ENCODE measurements around the gene RAD54L2. TPM values are rescaled to one million over a fixed set of nuclear protein-coding genes. Genes with fewer than 3 reads are reported as not detected.
A peak's percentile ranks its signal among the peaks of the same experiment; 100 is the strongest.
"Not testable (repeated sequence)": the region's sequence is repeated elsewhere in the genome, so short reads cannot be mapped to it uniquely, and the experiment has no call there.

RAD54L2 gene
- polyA plus RNA-seq, 2 of the 4 experiments (the other 2 are of a cell fraction): 4.8 to 6.4 TPM

DNA sequence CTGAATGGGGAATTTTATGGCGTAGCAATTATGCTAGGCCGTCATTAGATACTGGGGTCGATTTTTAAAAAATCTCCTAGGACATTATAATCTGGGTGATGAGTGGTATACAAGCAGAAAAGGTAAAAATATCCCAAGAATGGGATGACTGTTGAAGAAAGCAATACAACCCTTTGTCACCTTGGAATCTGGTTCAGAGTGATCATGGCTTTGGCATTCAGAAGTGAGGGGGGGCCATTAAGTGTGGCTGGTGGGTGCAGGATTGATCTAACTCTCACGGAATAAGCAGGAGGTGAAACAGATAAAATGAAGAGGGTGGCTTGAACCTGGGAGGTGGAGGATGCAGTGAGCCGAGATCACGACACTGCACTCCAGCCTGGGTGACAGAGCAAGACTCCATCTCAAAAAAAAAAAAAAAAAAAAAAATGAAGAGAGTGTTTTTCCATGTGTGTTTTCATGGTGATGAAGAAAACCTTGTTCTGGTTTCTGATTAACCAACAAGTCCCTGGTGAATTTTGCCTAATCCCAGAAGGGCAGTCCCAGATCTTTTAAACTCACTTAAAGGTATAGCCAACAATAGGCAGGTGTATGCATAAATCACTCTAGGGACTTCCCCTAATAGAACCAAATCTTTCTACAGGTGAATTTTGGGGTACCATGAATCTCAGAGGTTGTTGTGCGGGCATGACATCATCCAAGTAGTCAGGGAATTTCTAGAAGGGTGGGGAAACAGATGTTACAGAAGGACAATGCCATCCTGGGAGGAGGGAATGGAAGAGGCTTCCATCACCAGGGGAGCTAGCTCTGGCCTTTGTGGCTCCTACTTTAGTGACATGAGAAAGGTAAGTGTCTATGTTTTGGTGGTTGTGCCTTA lies 3.1 kb upstream of the RAD54L2 start:
- no peak for FAIRE-seq
- Histone ChIP-seq H3K9me3 (no peaks in the 10 kb centered on the region), H3K4me2 (no peak overlapping the region), H3K27ac (no peak overlapping the region), H3K4me1 (peaks cover 8% of the 10 kb centered on the region; the same call in 1 of the 3 replicates), H3K4me3 (no peak overlapping the region)
- CTCF ChIA-PET: interaction anchor here (1.2 kb wide), 2 partner anchors 33 to 136 kb away, joined by 3 to 4 read pairs; no protein-coding TSS in a partner anchor
- WGBS (ENCODE audit: missing lambda C conversion rate): 45% methylated on average over 6 of the region's 7 CpGs
- POLR2A ChIA-PET: no interaction called here
- DNase-seq (ENCODE audit: low read depth in 1 of 2, low spot score in 1 of 2): no peak
- no peak for ATAC-seq
- TF ChIP-seq SMC3 (IDR thresholded peaks at IDR 0.05) (no peak), EHMT2 (IDR thresholded peaks at IDR 0.05; ENCODE audit: low read depth) (no peak), ZC3H11A (IDR thresholded peaks at IDR 0.05) (no peak), FOXS1 (CRISPR knock-in tag; IDR thresholded peaks at IDR 0.05) (no peak), ZNF302 (CRISPR knock-in tag; IDR thresholded peaks at IDR 0.05) (no peak), RARB (CRISPR knock-in tag; IDR thresholded peaks at IDR 0.05) (no peak), TFCP2L1 (CRISPR knock-in tag; IDR thresholded peaks at IDR 0.05) (no peak), CBX8 (IDR thresholded peaks at IDR 0.05) (no peak), CHD4 (IDR thresholded peaks at IDR 0.05; ENCODE audit: borderline replicate concordance) (no peak), HOXB5 (CRISPR knock-in tag; IDR thresholded peaks at IDR 0.05) (no peak), GATA3 (IDR thresholded peaks at IDR 0.05; ENCODE audit: borderline replicate concordance) (no peak), KDM5A (IDR thresholded peaks at IDR 0.05) (no peak)
- TF ChIP-seq, protein P1, sequence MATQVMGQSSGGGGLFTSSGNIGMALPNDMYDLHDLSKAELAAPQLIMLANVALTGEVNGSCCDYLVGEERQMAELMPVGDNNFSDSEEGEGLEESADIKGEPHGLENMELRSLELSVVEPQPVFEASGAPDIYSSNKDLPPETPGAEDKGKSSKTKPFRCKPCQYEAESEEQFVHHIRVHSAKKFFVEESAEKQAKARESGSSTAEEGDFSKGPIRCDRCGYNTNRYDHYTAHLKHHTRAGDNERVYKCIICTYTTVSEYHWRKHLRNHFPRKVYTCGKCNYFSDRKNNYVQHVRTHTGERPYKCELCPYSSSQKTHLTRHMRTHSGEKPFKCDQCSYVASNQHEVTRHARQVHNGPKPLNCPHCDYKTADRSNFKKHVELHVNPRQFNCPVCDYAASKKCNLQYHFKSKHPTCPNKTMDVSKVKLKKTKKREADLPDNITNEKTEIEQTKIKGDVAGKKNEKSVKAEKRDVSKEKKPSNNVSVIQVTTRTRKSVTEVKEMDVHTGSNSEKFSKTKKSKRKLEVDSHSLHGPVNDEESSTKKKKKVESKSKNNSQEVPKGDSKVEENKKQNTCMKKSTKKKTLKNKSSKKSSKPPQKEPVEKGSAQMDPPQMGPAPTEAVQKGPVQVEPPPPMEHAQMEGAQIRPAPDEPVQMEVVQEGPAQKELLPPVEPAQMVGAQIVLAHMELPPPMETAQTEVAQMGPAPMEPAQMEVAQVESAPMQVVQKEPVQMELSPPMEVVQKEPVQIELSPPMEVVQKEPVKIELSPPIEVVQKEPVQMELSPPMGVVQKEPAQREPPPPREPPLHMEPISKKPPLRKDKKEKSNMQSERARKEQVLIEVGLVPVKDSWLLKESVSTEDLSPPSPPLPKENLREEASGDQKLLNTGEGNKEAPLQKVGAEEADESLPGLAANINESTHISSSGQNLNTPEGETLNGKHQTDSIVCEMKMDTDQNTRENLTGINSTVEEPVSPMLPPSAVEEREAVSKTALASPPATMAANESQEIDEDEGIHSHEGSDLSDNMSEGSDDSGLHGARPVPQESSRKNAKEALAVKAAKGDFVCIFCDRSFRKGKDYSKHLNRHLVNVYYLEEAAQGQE (IDR thresholded peaks at IDR 0.05): no peak
- TF ChIP-seq, protein P2, sequence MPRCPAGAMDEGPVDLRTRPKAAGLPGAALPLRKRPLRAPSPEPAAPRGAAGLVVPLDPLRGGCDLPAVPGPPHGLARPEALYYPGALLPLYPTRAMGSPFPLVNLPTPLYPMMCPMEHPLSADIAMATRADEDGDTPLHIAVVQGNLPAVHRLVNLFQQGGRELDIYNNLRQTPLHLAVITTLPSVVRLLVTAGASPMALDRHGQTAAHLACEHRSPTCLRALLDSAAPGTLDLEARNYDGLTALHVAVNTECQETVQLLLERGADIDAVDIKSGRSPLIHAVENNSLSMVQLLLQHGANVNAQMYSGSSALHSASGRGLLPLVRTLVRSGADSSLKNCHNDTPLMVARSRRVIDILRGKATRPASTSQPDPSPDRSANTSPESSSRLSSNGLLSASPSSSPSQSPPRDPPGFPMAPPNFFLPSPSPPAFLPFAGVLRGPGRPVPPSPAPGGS (IDR thresholded peaks at IDR 0.05): no peak
- TF ChIP-seq, protein P3, sequence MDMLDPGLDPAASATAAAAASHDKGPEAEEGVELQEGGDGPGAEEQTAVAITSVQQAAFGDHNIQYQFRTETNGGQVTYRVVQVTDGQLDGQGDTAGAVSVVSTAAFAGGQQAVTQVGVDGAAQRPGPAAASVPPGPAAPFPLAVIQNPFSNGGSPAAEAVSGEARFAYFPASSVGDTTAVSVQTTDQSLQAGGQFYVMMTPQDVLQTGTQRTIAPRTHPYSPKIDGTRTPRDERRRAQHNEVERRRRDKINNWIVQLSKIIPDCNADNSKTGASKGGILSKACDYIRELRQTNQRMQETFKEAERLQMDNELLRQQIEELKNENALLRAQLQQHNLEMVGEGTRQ (IDR thresholded peaks at IDR 0.05): no peak
- TF ChIP-seq, protein P4, sequence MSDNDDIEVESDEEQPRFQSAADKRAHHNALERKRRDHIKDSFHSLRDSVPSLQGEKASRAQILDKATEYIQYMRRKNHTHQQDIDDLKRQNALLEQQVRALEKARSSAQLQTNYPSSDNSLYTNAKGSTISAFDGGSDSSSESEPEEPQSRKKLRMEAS (IDR thresholded peaks at IDR 0.05): no peak
- TF ChIP-seq, protein P5, sequence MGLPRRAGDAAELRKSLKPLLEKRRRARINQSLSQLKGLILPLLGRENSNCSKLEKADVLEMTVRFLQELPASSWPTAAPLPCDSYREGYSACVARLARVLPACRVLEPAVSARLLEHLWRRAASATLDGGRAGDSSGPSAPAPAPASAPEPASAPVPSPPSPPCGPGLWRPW (IDR thresholded peaks at IDR 0.05): no peak
- TF ChIP-seq, protein P6, sequence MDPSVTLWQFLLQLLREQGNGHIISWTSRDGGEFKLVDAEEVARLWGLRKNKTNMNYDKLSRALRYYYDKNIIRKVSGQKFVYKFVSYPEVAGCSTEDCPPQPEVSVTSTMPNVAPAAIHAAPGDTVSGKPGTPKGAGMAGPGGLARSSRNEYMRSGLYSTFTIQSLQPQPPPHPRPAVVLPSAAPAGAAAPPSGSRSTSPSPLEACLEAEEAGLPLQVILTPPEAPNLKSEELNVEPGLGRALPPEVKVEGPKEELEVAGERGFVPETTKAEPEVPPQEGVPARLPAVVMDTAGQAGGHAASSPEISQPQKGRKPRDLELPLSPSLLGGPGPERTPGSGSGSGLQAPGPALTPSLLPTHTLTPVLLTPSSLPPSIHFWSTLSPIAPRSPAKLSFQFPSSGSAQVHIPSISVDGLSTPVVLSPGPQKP (IDR thresholded peaks at IDR 0.05; ENCODE audit: low read depth, low read length): no peak

DNA sequence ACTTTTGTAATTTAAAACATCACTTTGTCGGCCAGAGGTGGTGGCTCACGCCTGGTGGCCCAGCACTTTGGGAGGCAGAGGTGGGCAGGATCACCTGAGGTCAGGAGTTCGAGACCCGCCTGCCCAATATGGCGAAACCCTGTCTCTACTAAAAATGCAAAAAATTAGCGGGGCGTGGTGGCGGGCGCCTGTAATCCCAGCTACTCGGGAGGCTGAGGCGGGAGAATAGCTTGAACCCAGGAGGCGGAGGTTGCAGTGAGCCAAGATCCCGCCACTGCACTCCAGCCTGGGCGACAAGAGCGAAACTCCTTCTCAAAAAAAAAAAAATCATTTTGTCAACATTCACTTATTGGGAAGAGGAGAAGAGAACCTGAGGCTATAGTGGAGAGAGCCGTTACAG lies 888 bp upstream of the RAD54L2 start:
- not testable (repeated sequence) for DNase-seq (ENCODE audit: low read depth in 1 of 2, low spot score in 1 of 2)
- CTCF ChIA-PET: interaction anchor here (1.0 to 3.3 kb wide), 6 partner anchors 28 to 143 kb away, joined by 3 to 10 read pairs (median 6); no protein-coding TSS in a partner anchor

More for the DNA sequence above, 888 bp upstream of the RAD54L2 start:
- ATAC-seq, H3K4me1 ChIP-seq, FAIRE-seq, POLR2A ChIA-PET, H3K9me3 ChIP-seq: not testable (repeated sequence)
- H3K4me2 ChIP-seq: peak overlapping the region; percentile 92
- H3K4me3 ChIP-seq: peak overlapping the region; percentile 100
- WGBS (ENCODE audit: missing lambda C conversion rate): 92% methylated on average over 16 of the region's 16 CpGs
- H3K27ac ChIP-seq: peak overlapping the region; percentile 95

All from A549 (cell line).